Dedifferentiated amniotic fluid mesenchymal stem cell (primary cell): Measurements from ENCODE around the gene RTN4R.

ENCODE experiments used
- DNase-seq: peaks from one replicate; pipeline ENCODE4 v3.0.0-alpha.2; 2016; ENCODE audit errors: extremely low spot score

RTN4R gene

DNA sequence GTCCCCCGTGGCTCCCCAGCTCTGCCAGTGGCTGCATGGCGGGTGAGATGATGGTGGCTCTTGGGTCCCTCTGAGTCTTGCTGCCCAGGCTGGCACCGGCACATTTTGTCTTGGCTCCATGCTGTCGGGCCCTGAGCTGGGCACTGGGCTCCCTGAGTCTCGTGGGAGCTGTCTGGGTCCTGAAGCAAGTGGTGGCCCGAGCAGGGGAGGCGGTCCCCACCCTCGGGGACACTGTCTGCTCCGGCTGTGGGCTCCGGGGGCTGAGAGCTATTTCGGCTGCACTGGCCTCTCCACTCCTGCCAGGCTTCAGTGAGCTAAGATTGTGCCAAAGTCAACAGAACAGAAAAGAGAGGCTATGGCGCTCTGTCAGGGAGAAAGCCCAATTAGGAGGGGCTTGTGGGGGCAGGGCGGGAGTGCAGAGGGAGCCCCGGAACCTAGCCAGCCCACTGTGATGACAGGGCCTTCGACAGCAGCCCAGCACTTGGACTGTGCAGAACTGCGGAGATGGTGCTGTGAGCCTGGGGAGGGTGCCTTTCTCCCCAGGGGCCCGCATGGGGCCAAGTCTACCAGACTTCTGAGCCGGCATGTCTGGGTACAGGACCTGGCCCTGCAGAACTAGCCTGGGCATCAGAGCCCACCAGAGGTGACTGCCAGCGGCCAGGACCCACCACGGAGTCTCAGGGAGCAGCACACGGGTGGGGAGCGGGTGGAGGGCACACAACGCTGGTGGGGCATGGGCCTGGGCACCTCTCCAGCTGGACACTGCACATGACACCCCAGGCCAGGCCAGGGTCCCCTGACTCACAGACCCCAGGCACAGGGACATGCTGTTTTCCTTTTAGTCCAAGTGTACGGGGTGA, 38.0 kb downstream of the RTN4R start:
- DNase-seq: no peak

DNA sequence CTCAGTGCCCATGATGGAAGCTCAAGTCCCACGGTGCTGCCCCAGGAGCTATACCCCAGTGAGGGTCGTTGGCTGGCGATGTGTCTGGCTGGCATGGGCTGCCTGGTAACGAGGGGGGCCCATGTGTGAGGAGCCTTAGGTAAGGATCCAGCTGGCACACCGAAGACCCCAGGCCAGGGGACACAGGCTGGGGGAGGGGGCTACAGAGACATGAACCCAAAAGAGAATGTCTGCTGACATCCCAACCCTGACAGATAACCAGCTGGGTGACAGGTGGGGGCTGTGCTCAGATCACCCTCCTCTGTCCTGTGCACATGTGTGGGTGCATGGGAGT, 39.2 kb downstream of the RTN4R start:
- DNase-seq: no peak

- no peak for DNase-seq
Observed at GRCh38 chr22:20228055-20228938, 39.8 kb downstream of the RTN4R start.

DNA sequence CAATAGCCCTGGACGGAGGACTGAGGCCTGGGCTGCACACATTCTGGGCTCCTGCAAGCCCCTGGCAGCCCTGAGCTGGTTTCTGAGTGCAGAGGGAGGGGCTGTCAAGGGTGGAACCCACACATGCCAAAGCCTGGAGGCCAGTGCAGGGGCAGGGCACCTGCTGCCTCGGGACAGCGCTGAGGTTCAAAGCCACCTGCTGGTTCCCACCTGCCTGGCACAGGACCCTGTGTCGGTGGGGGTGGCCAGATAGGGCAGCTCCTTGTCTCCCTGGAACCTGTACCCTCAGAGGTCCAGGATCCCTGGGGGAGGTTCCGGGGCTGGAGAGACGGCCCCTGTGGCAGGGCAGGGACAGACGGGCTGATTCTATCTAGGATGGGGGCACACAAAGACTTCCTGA, 40.8 kb downstream of the RTN4R start:
- DNase-seq: no peak

- DNase-seq: no peak
Observed at GRCh38 chr22:20226760-20227350, 41.3 kb downstream of the RTN4R start.

- DNase-seq: no peak
Observed at GRCh38 chr22:20226077-20226716, 41.9 kb downstream of the RTN4R start.

DNA sequence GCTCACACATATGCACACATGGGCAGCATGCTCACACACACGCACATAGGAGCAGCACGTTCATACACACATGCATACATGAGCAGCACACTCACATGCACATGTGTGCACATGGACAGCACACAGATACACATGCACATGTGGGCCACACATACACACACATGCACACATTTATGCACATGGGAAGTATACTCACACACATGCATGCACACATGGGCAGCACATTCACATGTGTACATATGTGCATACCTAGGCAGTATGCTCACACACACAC, 42.5 kb downstream of the RTN4R start:
- DNase-seq: no peak

DNA sequence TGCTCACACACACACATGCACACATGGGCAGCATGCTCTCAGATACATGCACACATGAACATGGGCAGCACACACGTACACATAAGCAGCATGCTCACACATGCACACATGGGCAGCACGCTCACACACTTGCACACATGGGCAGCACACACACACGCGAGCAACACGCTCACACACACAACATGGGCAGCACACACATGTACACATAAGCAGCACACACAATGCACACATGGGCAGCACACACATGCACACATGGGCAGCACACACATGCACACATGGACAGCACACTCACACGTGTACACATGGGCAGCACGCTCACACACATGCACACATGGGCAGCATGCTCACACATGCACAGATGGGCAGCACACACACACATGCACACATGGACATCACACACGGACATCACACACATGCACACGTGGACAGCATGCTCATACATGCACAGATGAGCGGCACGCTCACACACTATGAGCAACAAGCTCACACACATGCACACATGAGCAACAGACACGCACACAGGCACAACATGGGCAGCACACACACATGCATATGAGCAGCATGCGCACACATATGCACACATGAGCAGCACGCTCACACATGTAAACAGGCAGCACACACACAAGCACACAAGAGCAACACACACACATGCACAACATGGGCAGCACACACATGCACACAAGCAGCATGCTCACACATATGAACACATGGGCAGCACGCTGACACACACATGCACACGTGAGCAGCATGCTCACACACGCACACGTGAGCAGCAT, 43.0 kb downstream of the RTN4R start:
- DNase-seq: no peak

GRCh38 chr22:20224256-20224626, 43.9 kb downstream of the RTN4R start:
- DNase-seq: no peak

DNA sequence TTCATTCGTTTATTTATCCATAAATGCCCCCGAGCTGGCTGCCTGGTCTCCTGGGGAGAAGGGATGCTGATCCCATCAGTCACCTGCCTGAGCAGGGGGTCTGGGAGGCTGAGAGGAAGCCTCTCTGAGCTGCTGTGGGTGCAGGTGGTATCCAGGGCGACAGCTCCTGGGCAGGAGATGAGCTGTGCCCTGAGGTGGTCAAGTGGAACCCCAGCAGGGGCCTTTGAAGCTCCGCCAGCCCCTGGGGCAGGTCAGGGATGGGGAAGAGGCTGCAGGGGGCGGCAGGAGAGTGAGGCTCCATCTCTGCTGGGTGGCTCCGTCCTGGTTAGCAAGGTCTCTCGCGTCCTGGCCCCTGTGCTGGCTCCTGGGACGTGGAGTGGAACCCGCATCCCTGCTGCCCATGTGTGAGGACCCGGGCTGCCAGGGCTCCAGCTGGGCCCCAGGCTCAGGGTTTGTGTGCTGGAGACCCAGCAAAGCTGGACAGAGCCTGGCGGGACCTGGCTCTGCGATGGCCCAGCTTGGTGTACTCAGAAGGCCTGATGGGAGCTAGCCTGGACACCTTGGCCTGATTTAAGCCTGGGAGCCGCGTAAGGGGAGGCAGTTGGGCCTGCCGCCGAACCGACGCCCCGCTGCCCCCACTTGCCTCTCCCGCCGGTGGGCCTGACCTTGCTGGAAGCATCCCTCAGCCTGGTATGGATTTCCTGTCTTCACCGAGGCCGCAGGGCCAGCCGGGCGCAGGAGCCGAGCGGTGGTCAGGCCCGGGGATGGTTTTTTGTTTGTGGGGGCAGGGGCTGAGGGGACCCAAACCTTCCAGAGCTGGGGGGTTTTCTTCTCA, 44.5 kb downstream of the RTN4R start:
- no peak for DNase-seq

DNA sequence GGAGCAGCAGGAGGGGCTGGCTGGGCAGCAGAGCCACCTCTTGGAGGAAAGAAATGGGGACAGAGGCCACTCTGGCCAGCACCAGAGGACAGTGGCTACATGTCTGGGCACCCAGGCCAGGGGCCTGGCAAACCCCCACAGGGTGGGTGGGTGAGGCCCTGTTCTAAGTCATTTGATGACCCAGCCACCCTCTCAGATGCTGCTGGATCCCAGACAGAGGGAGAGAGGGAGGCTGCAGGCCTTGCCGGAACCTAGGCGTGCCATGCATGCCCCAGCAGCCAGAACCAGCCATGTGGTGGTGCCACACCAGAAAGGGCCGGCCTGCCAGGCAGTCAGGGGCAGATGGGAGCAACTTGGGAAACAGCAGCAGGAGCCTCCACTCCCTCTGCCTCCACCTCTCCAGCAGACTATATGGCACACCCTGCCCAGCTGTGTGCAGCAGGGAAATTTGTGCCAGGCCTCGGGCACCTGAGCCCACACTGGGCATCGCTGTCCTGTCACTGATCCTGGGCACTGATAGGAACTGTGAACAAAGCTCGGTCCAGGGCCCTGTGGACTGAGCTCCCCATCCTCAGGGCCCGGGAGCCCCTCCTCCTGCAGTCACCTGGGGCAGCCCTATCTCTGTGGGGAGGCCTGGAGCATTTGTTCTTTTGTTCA, 45.2 kb downstream of the RTN4R start:
- DNase-seq: no peak

DNA sequence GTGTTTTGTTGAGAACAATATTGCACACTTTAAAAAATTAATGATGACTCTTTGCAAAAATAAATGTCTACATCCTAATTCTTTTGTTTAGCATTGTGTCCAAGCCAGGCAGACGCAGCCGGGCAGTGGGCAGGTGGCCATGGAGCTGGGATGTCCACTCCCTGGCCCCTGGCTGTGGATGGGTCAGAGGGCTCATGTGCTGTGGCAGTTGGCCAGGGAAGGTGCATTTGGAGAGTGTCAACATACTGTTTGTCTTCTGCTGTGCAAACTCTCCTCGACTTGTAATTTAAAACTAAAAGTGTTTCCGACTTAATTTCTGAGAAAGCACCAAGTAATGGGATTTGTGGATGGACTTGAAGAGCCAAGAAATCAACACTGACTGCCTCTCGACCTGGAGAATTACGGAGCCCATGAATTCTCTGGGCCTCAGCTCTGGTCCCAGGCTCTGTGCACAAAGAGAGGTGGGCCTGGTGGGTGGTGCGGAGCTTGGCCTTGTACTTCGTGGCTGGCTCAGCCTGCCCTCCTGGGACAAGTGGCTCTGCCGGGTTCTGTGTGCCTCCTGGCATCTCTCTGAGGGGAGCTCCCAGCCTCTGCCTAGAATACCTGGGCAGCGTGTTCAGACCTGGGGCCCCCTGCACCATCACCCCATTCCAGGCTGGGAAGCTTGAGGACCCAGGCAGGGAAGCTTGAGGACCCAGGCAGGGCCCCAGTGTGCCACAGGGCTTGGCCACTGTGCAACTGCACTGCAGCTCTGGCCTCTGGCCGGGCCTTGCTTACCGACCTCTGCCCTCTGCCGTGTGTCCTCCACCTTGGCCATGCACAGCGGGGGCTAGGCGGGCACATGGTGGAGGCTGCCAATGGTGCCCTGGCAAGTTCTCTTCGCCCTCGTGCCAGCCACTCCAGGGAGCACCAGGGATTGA, 46.4 kb downstream of the RTN4R start:
- DNase-seq: no peak

DNA sequence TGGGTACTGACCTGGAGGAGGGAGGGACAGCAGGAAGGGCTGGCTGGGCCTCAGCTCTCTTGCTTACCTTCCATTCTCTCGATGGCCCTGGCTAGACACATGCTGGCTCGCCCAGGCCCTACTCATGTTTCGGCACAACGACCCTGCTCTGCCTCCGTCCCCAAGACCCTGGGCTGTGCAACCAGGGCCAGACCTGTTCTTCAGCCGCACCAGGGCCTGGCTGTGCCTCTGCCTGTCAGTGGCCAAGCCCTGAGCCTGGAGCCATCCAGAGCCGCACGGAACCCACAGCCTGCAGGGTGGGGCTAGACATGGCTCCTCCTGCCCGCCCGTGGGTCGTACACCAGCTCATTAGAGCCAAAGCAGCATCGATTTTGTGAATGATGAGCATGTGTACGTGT, 47.5 kb downstream of the RTN4R start:
- no peak for DNase-seq

DNA sequence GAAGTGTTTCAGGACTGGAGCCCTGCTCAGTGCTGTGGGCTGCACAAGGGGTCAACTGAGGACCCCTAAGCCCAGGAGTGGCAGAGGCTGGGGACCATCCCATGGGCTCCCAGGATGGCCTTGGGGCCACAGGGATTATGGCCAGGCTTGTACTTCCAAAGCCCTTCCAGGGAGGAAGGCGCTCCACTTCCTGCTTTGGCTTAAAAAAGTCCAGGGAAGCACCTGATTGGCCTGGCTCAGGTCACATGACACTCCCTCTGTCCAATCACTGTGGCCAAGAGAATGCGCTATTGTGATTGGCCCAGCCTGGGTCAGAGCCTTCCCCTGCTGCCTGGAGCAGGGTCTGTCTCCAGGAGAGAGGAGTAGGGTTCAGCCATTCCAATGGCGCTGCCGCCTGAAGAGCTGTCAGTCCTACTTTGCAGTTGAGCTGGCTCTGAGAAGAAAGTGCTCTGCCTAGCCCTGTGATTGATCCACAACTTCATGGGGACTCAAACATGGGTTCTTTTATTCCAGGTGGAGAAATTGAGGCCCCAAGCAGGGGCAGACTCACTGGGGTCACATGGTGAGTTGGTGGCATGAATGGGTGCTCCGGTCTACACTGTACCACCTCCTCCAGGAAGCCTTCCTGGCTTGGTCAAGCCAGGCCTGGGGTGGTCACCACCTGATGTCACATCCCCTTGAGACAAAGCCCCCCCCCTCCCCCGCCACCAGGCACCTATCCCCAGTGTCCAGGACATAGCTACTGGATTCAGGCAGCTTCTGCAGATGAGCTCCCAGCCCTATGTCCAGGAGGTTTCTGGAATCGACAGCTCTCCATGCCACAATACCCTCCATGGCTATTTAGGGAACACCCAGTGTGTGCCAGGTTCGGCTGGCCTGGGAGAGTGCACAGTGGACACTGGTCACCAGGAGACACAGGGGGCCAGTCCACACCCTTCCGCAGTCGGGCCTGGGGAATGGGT, 48.2 kb downstream of the RTN4R start:
- no peak for DNase-seq

DNA sequence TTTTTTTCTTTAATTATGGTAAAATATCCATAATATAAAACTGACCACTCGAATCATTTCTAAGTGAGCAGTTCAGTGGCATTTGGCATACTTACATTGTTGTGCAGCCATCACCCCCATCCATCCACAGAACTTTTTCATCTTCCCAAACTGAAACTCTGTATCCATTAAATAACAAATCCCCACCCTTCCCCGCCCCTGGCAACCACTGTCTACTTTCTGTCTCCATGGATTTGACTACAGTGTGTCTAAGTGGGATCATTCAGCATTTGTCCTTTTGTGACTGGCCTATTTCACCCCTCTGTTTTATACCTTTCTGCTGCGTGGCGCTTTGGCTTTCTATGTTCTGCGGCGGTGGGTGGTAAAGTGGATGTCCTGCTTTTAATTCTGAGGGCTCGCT, 49.1 kb downstream of the RTN4R start:
- DNase-seq: no peak

DNA sequence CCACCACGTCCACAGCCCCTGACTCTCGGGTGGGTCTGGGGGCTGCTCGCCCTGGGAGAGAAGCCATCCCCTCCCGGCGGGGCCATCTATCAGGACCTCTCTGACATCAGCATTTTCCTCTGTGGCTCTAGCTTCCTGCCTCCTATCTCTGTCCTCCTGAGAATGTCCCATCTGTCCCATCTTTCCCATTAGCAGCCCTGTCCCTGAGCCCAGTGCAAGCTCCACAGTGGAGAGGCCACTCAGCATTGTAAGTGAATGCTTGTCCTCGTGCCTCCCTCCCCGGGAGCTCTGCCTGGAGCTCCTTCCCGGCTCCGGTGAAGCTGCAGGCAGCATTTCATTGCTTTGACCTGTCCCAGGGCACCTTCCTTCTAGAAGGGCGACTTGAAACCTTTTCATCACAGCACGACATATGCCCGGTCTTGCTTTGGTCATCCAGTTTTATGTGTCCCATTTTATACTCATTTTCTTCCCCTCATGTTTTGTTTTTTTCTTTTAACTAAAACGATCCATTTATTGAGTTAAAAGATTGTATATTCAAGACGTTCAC, 49.7 kb downstream of the RTN4R start:
- no peak for DNase-seq

DNA sequence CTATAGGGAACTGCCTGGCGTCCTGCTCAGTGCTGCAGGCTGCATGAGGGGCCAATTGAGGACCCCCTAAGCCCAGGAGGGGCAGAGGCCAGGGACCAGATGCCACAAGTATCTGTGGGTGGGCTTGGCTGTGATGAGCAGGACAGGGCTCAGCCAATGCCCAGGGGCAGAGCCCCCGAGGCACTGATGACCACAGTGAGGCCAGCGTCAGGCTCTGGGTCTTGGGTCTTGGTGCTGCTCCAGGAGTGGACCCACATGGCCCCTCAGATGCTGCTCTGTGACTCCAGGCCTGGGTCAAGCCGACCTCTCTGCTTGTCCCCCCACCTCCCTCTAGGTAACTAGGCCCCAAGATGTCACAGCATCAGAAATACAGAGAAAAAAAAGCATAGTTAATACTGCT, 50.6 kb downstream of the RTN4R start:
- DNase-seq: no peak
